ENCODE results near the gene USO1.
"Not testable (repeated sequence)": the region's sequence is repeated elsewhere in the genome, so short reads cannot be mapped to it uniquely, and the experiment has no call there.

The USO1 gene

GRCh38 chr4:75800972-75801371, 76.6 kb downstream of the USO1 start:
- ATAC-seq: no peak
- TF ChIP-seq CREB5 (CRISPR knock-in tag; IDR thresholded peaks at IDR 0.05; ENCODE audit: low read depth) (no peak), TOX (CRISPR knock-in tag; IDR thresholded peaks at IDR 0.05; ENCODE audit: borderline replicate concordance) (no peak), ESRRG (CRISPR knock-in tag; IDR thresholded peaks at IDR 0.05) (no peak), CSDC2 (CRISPR knock-in tag; IDR thresholded peaks at IDR 0.05) (no peak), ZNF565 (CRISPR knock-in tag; conservative IDR thresholded peaks at IDR 0.05; ENCODE audit: low read depth) (no peak), ARNTL (CRISPR knock-in tag; IDR thresholded peaks at IDR 0.05; ENCODE audit: borderline replicate concordance, low read depth) (no peak), ZNF8 (CRISPR knock-in tag; IDR thresholded peaks at IDR 0.05) (no peak), ISL1 (CRISPR knock-in tag; IDR thresholded peaks at IDR 0.05) (no peak), CSRNP3 (CRISPR knock-in tag; IDR thresholded peaks at IDR 0.05) (no peak), RARB (CRISPR knock-in tag; IDR thresholded peaks at IDR 0.05) (no peak), TSHZ2 (CRISPR knock-in tag; IDR thresholded peaks at IDR 0.05) (no peak), SNAI2 (CRISPR knock-in tag; IDR thresholded peaks at IDR 0.05) (no peak), PPARA (CRISPR knock-in tag; IDR thresholded peaks at IDR 0.05; ENCODE audit: borderline replicate concordance) (no peak), ZC3H10 (CRISPR knock-in tag; IDR thresholded peaks at IDR 0.05) (no peak), ZFP30 (CRISPR knock-in tag; IDR thresholded peaks at IDR 0.05) (no peak), ZNF70 (CRISPR knock-in tag; IDR thresholded peaks at IDR 0.05) (no peak), BACH2 (CRISPR knock-in tag; IDR thresholded peaks at IDR 0.05; ENCODE audit: borderline replicate concordance) (no peak), POU6F1 (CRISPR knock-in tag; IDR thresholded peaks at IDR 0.05; ENCODE audit: borderline replicate concordance, low read depth) (no peak)

- ATAC-seq: not testable (repeated sequence)
Observed at GRCh38 chr4:75806035-75806434, 81.7 kb downstream of the USO1 start.

- no peak for TF ChIP-seq ESRRG (CRISPR knock-in tag; IDR thresholded peaks at IDR 0.05)
- no peak for TF ChIP-seq TOX (CRISPR knock-in tag; IDR thresholded peaks at IDR 0.05; ENCODE audit: borderline replicate concordance)
- no peak for TF ChIP-seq POU6F1 (CRISPR knock-in tag; IDR thresholded peaks at IDR 0.05; ENCODE audit: borderline replicate concordance, low read depth)
- no peak for TF ChIP-seq SNAI2 (CRISPR knock-in tag; IDR thresholded peaks at IDR 0.05)
- no peak for TF ChIP-seq ZC3H10 (CRISPR knock-in tag; IDR thresholded peaks at IDR 0.05)
- no peak for TF ChIP-seq ZNF70 (CRISPR knock-in tag; IDR thresholded peaks at IDR 0.05)
- TF ChIP-seq ARNTL (CRISPR knock-in tag; IDR thresholded peaks at IDR 0.05; ENCODE audit: borderline replicate concordance, low read depth): no peak
- TF ChIP-seq GLIS3 (CRISPR knock-in tag; IDR thresholded peaks at IDR 0.05): no peak
- no peak for TF ChIP-seq CSRNP3 (CRISPR knock-in tag; IDR thresholded peaks at IDR 0.05)
- TF ChIP-seq PPARA (CRISPR knock-in tag; IDR thresholded peaks at IDR 0.05; ENCODE audit: borderline replicate concordance): no peak
- no peak for TF ChIP-seq ZNF565 (CRISPR knock-in tag; conservative IDR thresholded peaks at IDR 0.05; ENCODE audit: low read depth)
- TF ChIP-seq RARB (CRISPR knock-in tag; IDR thresholded peaks at IDR 0.05): no peak
- no peak for TF ChIP-seq BACH2 (CRISPR knock-in tag; IDR thresholded peaks at IDR 0.05; ENCODE audit: borderline replicate concordance)
- TF ChIP-seq ZNF8 (CRISPR knock-in tag; IDR thresholded peaks at IDR 0.05): no peak
- no peak for TF ChIP-seq CSDC2 (CRISPR knock-in tag; IDR thresholded peaks at IDR 0.05)
- ATAC-seq: no peak
Observed at GRCh38 chr4:75817901-75818300, 93.5 kb downstream of the USO1 start.
